HepG2 (cell line): ENCODE measurements around the gene CCNYL1. TPM values are rescaled to one million over a fixed set of nuclear protein-coding genes. Genes with fewer than 3 reads are reported as not detected.

ENCODE experiments used
- BORCS8-MEF2B ChIP-seq: sonication (generic); formaldehyde crosslinking; IDR thresholded peaks from 2 replicates; pipeline ENCODE4 v1.8.0; 2022; ENCODE audit warnings: mild to moderate bottlenecking, missing genetic modification reagents
- CBFB ChIP-seq: sonication (generic); formaldehyde crosslinking; IDR thresholded peaks from 2 replicates; pipeline ENCODE4 v1.4.0; 2020; ENCODE audit warnings: missing genetic modification reagents
- FOSL2 ChIP-seq: sonication (generic); formaldehyde crosslinking; IDR thresholded peaks from 2 replicates; pipeline ENCODE4 v1.4.0; 2020; ENCODE audit warnings: missing genetic modification reagents
- FOXM1 ChIP-seq: sonication (generic); formaldehyde crosslinking; IDR thresholded peaks from 2 replicates; pipeline ENCODE4 v1.5.0; 2020; ENCODE audit warnings: missing genetic modification reagents
- IRF2 ChIP-seq: IDR thresholded peaks from 2 replicates; pipeline ENCODE4 v1.6.1; 2018; ENCODE audit warnings: missing genetic modification reagents, missing compliant biosample characterization
- KAT8 ChIP-seq: IDR thresholded peaks from 2 replicates; pipeline ENCODE4 v1.6.1; 2016; ENCODE audit warnings: missing genetic modification reagents, missing compliant biosample characterization
- NCOR1 ChIP-seq: fragments of 200-600 bp; sonication (generic); IDR thresholded peaks from 2 replicates; pipeline ENCODE4 v1.7.0; 2017; ENCODE audit warnings: antibody characterized with exemption, low read length, borderline replicate concordance
- NFKBIZ ChIP-seq: IDR thresholded peaks from 2 replicates; pipeline ENCODE4 v1.6.1; 2018; ENCODE audit warnings: missing genetic modification reagents, missing compliant biosample characterization
- RFXAP ChIP-seq: sonication (generic); formaldehyde crosslinking; IDR thresholded peaks from 2 replicates; pipeline ENCODE4 v1.4.0; 2020; ENCODE audit warnings: missing genetic modification reagents, borderline replicate concordance
- SCMH1 ChIP-seq: sonication (generic); formaldehyde crosslinking; IDR thresholded peaks from 2 replicates; pipeline ENCODE4 v1.9.0; 2021; ENCODE audit warnings: missing genetic modification reagents, mild to moderate bottlenecking, borderline replicate concordance
- SMAD1 ChIP-seq: sonication (generic); formaldehyde crosslinking; IDR thresholded peaks from 2 replicates; pipeline ENCODE4 v1.4.0; 2020; ENCODE audit warnings: missing genetic modification reagents, low read depth, mild to moderate bottlenecking, borderline replicate concordance
- TEF ChIP-seq: sonication (generic); formaldehyde crosslinking; IDR thresholded peaks from 2 replicates; pipeline ENCODE4 v1.5.0; 2020; ENCODE audit warnings: missing genetic modification reagents
- TFAP4 ChIP-seq: sonication (generic); IDR thresholded peaks from 2 replicates; pipeline ENCODE4 v1.6.1; 2016; ENCODE audit warnings: low read depth, borderline replicate concordance
- THAP8 ChIP-seq: sonication (generic); formaldehyde crosslinking; IDR thresholded peaks from 2 replicates; pipeline ENCODE4 v1.5.1; 2020; ENCODE audit warnings: missing genetic modification reagents, mild to moderate bottlenecking, borderline replicate concordance
- ZBTB25 ChIP-seq: IDR thresholded peaks from 2 replicates; pipeline ENCODE4 v1.6.1; 2018; ENCODE audit warnings: missing genetic modification reagents
- ZBTB33 ChIP-seq: sonication (generic); formaldehyde crosslinking; IDR thresholded peaks from 2 replicates; pipeline ENCODE4 v1.4.0; 2020; ENCODE audit warnings: missing genetic modification reagents
- ZFYVE20 ChIP-seq: sonication (generic); formaldehyde crosslinking; IDR thresholded peaks from 2 replicates; pipeline ENCODE4 v1.8.0; 2023; ENCODE audit warnings: low read depth, mild to moderate bottlenecking, moderate library complexity, missing genetic modification reagents, borderline replicate concordance
- ZNF335 ChIP-seq: sonication (generic); formaldehyde crosslinking; IDR thresholded peaks from 2 replicates; pipeline ENCODE4 v1.4.0; 2020; ENCODE audit warnings: missing genetic modification reagents
- polyA plus RNA-seq, 8 experiments: library from polyadenylated mRNA; depleted of rRNA in 3 of 8; stranded (reverse) in 7 of 8; unstranded in 1 of 8; fragments of >200 nt; fragmentation: Illumina TruSeq in 4 of 8; extraction: Trizol in 4 of 8; gene quantifications; 2 replicates each; pipeline versions ENCODE4 v1.2.1 to v1.2.3, GENCODE V29; 2011 to 2016; ENCODE audit warnings: low read depth in 4 of 8, missing spikeins in 1 of 8, mixed read lengths in 1 of 8; ENCODE audit not compliant: insufficient read depth in 1 of 8
- total RNA-seq, 5 experiments: library from RNA; depleted of rRNA; stranded (reverse); fragments of >200 nt; fragmentation: Illumina TruSeq; extraction: Trizol; gene quantifications; 2 replicates each; pipeline ENCODE4 v1.2.3, GENCODE V29; 2016; ENCODE audit warnings: low read depth in 1 of 5
- TF ChIP-seq, protein P1 (sequence below): sonication (generic); formaldehyde crosslinking; IDR thresholded peaks from 2 replicates; pipeline ENCODE4 v1.4.0; 2020; ENCODE audit warnings: missing genetic modification reagents

Gene CCNYL1
- total and polyA plus RNA-seq, 2 of the 13 experiments (the other 11 are each of a cell fraction or from before 2014, with no cell fraction given) = 12.5 to 16.2 TPM

DNA sequence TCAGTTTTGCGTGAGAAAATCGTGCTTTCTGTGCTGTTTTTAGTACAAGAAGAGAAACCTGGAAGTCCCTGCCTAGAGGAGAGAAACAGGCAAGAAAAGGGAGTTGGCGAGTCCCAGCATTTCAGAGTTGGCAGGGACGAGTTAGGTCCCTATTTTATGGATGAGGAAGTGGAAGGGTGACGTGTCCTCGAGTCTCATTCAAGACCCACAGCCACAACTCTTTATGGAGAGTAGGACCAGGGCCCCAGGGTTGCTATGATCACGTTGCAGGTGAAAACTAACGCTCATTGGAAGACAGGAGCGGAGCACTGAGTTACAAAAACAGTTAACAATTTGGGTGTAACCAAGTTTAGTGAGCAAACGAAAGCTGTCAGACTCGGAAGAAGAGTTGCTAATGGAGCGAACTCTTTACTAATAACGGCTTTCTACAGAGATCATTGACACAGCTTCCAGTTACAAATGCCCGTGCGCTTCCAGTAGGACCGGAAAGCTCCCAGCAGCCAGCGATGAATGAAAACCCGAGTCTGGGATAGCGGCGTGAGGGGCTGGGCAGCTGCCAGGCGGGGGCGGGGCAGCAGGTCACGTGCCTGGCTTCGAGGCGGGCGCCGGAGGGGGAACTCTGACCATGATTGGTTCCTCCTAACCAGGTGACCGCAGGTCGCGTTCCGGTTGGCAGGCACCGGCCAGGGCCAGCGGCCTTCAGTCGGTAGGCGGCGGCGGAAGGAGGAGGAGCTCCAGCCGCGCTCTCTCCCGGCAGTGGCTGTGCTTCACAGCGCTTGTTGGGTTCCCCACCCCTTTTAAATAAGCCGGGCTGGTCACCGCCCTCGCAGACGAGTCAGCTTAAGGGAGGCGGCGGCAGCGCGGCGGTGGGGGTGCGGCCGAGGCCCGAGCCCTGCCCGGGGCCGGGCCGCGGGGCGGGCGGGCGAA lies at the start of gene CCNYL1 (continued):
- peak; percentile 73; the same call in 1 of the 2 replicates for TF ChIP-seq NCOR1
- 0 out of 2 replicates have a peak, but pooled peaks have one; percentile 36 for TF ChIP-seq NFKBIZ (CRISPR knock-in tag)
- no peak for TF ChIP-seq FOXM1 (CRISPR knock-in tag)
- TF ChIP-seq IRF2 (CRISPR knock-in tag) = peak; percentile 64
- TF ChIP-seq ZBTB33 (CRISPR knock-in tag) = no peak; the same call in 1 of the 2 replicates
- no peak for TF ChIP-seq TEF (CRISPR knock-in tag)
- TF ChIP-seq BORCS8-MEF2B (CRISPR knock-in tag) = peak; percentile 85
- TF ChIP-seq, protein P1, sequence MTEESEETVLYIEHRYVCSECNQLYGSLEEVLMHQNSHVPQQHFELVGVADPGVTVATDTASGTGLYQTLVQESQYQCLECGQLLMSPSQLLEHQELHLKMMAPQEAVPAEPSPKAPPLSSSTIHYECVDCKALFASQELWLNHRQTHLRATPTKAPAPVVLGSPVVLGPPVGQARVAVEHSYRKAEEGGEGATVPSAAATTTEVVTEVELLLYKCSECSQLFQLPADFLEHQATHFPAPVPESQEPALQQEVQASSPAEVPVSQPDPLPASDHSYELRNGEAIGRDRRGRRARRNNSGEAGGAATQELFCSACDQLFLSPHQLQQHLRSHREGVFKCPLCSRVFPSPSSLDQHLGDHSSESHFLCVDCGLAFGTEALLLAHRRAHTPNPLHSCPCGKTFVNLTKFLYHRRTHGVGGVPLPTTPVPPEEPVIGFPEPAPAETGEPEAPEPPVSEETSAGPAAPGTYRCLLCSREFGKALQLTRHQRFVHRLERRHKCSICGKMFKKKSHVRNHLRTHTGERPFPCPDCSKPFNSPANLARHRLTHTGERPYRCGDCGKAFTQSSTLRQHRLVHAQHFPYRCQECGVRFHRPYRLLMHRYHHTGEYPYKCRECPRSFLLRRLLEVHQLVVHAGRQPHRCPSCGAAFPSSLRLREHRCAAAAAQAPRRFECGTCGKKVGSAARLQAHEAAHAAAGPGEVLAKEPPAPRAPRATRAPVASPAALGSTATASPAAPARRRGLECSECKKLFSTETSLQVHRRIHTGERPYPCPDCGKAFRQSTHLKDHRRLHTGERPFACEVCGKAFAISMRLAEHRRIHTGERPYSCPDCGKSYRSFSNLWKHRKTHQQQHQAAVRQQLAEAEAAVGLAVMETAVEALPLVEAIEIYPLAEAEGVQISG (CRISPR knock-in tag) = peak; percentile 53
- no peak for TF ChIP-seq THAP8 (CRISPR knock-in tag)
- TF ChIP-seq SMAD1 (CRISPR knock-in tag) = 0 out of 2 replicates have a peak, but pooled peaks have one; percentile 66
- no peak for TF ChIP-seq SCMH1 (CRISPR knock-in tag)
- TF ChIP-seq ZFYVE20 = no peak
- TF ChIP-seq KAT8 (CRISPR knock-in tag) = peak; percentile 78
- peak; percentile 76 for TF ChIP-seq TFAP4
- peak; percentile 45; the same call in 1 of the 2 replicates for TF ChIP-seq ZBTB25 (CRISPR knock-in tag)
- peak; percentile 59 for TF ChIP-seq CBFB (CRISPR knock-in tag)
- peak; percentile 71 for TF ChIP-seq ZNF335 (CRISPR knock-in tag)
- TF ChIP-seq RFXAP = peak; percentile 15; the same call in 1 of the 2 replicates
- TF ChIP-seq FOSL2 (CRISPR knock-in tag) = no peak; the same call in none of the 2 replicates
